Endothelial cell (in vitro differentiated cells): ENCODE data around the gene MEF2A. TPM values are rescaled to one million over a fixed set of nuclear protein-coding genes. Genes with fewer than 3 reads are reported as not detected.
A peak's percentile ranks its signal among the peaks of the same experiment; 100 is the strongest.

Source experiments
- DNase-seq: peaks from one replicate; pipeline ENCODE4 v3.0.0; 2021; ENCODE audit warnings: low spot score
- H3K27ac Mint-ChIP-seq: one replicate; pipeline ENCODE4 v1.8.0; 2021; ENCODE audit warnings: mixed read lengths, inconsistent platforms; ENCODE audit not compliant: unreplicated experiment
- H3K27me3 Mint-ChIP-seq: one replicate; pipeline ENCODE4 v1.8.0; 2021; ENCODE audit warnings: mild to moderate bottlenecking, moderate library complexity, mixed read lengths, inconsistent platforms; ENCODE audit not compliant: unreplicated experiment
- H3K36me3 Mint-ChIP-seq: one replicate; pipeline ENCODE4 v1.8.0; 2021; ENCODE audit warnings: mild to moderate bottlenecking, low read depth, mixed read lengths, inconsistent platforms; ENCODE audit not compliant: unreplicated experiment
- H3K4me1 Mint-ChIP-seq: one replicate; pipeline ENCODE4 v1.8.0; 2021; ENCODE audit warnings: mild to moderate bottlenecking, mixed read lengths, inconsistent platforms; ENCODE audit not compliant: unreplicated experiment
- H3K4me3 Mint-ChIP-seq: one replicate; pipeline ENCODE4 v1.8.0; 2021; ENCODE audit warnings: mild to moderate bottlenecking, mixed read lengths, inconsistent platforms; ENCODE audit not compliant: unreplicated experiment
- H3K9me3 Mint-ChIP-seq: one replicate; pipeline ENCODE4 v1.8.0; 2021; ENCODE audit warnings: mixed read lengths, inconsistent platforms; ENCODE audit not compliant: unreplicated experiment
- total RNA-seq: library from RNA; stranded (reverse); fragmentation: NEBNext Ultra II Directional; extraction: Animal tissue kit (Norgen Biotek cat#: 25700); gene quantifications from one replicate; pipeline ENCODE4 v1.2.1, GENCODE V29; 2021; ENCODE audit not compliant: unreplicated experiment
- TF ChIP-seq, protein P1 (sequence below): fragments of 200-600 bp; sonication (generic); IDR thresholded peaks from one replicate; pipeline ENCODE4 v1.5.0; 2021; ENCODE audit warnings: antibody characterized with exemption; ENCODE audit not compliant: unreplicated experiment

MEF2A gene
- total RNA-seq, 1 donor from 2014 or later, result 43.5 TPM

GRCh38 chr15:99702895-99703602, 137.3 kb downstream of the MEF2A start:
- Mint-ChIP-seq H3K4me3 (no peak overlapping the region), H3K36me3 (no peaks in the 10 kb centered on the region), H3K27me3 (peaks cover 2% of the 10 kb centered on the region), H3K4me1 (peaks cover 3% of the 10 kb centered on the region), H3K27ac (peak overlapping the region; percentile 88), H3K9me3 (no peaks in the 10 kb centered on the region)
- TF ChIP-seq, protein P1, sequence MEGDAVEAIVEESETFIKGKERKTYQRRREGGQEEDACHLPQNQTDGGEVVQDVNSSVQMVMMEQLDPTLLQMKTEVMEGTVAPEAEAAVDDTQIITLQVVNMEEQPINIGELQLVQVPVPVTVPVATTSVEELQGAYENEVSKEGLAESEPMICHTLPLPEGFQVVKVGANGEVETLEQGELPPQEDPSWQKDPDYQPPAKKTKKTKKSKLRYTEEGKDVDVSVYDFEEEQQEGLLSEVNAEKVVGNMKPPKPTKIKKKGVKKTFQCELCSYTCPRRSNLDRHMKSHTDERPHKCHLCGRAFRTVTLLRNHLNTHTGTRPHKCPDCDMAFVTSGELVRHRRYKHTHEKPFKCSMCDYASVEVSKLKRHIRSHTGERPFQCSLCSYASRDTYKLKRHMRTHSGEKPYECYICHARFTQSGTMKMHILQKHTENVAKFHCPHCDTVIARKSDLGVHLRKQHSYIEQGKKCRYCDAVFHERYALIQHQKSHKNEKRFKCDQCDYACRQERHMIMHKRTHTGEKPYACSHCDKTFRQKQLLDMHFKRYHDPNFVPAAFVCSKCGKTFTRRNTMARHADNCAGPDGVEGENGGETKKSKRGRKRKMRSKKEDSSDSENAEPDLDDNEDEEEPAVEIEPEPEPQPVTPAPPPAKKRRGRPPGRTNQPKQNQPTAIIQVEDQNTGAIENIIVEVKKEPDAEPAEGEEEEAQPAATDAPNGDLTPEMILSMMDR, result no peak
- DNase-seq, result no peak

DNA sequence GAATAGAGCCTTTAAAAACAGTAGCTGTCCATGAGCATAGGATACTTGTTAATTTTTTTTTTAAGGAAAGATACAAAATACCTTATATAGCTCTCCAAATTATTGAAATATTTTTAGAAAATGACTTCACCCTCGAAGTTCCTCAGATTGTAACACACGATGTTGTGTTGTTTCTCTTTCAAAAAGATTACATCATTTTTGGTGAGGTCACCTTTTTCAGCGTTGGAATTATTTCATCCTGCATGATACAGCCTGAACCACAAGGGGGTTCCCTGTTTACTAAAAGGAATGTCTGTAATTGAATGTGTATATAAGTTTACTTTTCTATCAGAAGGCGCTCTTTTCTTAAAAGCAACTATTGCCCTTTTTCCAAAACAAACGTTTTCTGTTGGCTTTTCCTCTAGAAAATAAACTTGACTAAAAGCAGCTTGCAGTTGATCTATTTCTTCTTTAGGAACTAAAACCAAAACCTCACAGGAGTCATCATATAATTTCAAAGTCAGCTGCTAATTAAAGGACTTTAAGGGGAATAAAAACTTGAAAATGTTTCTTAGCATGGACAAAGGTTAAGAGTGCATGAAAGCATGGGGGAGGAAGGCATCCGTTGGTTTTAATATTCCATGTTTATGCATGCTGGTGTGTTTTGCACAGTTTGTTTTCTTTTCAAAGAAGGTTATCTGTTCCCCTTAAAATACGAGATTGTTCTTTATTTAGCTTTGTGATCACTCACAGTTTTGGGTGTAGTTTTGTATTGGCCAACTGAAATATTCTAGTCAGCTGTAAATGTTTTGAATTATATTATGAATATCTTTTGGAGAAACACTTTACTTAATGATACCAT, 138.0 kb downstream of the MEF2A start:
- peak; percentile 33 for DNase-seq
- Mint-ChIP-seq H3K4me3 (no peak overlapping the region), H3K4me1 (peaks cover 8% of the 10 kb centered on the region), H3K9me3 (no peaks in the 10 kb centered on the region), H3K27ac (peak overlapping the region; percentile 88), H3K27me3 (peaks cover 4% of the 10 kb centered on the region), H3K36me3 (peaks cover under 1% of the 10 kb centered on the region)
- TF ChIP-seq, protein P1, result peak; percentile 53

- H3K27ac Mint-ChIP-seq, result no peak overlapping the region
- H3K4me3 Mint-ChIP-seq, result no peak overlapping the region
- H3K27me3 Mint-ChIP-seq, result peaks cover 4% of the 10 kb centered on the region
- peak; percentile 48 for DNase-seq
- H3K36me3 Mint-ChIP-seq, result peaks cover 6% of the 10 kb centered on the region
- TF ChIP-seq, protein P1, result peak; percentile 67
- peaks cover 11% of the 10 kb centered on the region for H3K4me1 Mint-ChIP-seq
- H3K9me3 Mint-ChIP-seq, result no peaks in the 10 kb centered on the region
Observed at GRCh38 chr15:99704444-99704838, 138.7 kb downstream of the MEF2A start.

DNA sequence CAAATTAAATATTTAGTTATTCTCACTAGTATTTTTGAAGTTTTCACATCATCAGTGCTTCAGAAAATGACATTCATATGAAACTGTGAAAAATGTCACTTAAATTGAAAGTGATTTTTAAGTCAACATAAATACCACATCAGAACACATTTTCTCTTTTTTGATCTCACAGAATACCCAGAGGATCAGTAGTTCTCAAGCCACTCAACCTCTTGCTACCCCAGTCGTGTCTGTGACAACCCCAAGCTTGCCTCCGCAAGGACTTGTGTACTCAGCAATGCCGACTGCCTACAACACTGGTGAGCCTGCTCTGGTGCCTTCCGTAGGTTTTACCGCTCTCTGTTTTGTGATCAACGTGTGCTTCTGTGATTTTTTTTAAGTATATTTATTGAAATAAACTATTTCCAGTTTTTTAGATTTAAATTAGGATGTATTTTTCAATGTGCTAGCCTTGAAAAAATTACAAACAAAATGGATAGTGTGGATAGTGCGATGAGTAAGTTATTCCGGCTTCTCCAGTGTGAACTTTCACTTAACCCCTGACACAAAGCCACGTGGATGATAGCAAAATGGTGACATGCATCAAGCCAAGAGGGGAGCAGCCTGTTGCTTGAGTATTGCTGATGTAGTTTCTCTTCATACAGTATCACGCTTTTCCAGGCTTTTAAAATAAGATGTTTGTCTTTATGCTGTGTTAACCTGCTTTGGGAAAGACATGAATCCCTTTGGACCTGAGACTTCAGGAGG, 140.9 kb downstream of the MEF2A start:
- no peak for DNase-seq
- no peak overlapping the region for H3K27ac Mint-ChIP-seq
- no peaks in the 10 kb centered on the region for H3K9me3 Mint-ChIP-seq
- peaks cover 12% of the 10 kb centered on the region for H3K36me3 Mint-ChIP-seq
- TF ChIP-seq, protein P1, result no peak
- peaks cover 2% of the 10 kb centered on the region for H3K27me3 Mint-ChIP-seq
- peaks cover 22% of the 10 kb centered on the region for H3K4me1 Mint-ChIP-seq
- no peak overlapping the region for H3K4me3 Mint-ChIP-seq
